LoVo (cell line): ENCODE results near the gene UNC5B.
"Not testable (repeated sequence)": the region's sequence is repeated elsewhere in the genome, so short reads cannot be mapped to it uniquely, and the experiment has no call there.

Experiments used
- DNase-seq: peaks from one replicate; pipeline ENCODE4 v3.0.0-alpha.2; 2016; ENCODE audit warnings: low spot score

The UNC5B gene

DNA sequence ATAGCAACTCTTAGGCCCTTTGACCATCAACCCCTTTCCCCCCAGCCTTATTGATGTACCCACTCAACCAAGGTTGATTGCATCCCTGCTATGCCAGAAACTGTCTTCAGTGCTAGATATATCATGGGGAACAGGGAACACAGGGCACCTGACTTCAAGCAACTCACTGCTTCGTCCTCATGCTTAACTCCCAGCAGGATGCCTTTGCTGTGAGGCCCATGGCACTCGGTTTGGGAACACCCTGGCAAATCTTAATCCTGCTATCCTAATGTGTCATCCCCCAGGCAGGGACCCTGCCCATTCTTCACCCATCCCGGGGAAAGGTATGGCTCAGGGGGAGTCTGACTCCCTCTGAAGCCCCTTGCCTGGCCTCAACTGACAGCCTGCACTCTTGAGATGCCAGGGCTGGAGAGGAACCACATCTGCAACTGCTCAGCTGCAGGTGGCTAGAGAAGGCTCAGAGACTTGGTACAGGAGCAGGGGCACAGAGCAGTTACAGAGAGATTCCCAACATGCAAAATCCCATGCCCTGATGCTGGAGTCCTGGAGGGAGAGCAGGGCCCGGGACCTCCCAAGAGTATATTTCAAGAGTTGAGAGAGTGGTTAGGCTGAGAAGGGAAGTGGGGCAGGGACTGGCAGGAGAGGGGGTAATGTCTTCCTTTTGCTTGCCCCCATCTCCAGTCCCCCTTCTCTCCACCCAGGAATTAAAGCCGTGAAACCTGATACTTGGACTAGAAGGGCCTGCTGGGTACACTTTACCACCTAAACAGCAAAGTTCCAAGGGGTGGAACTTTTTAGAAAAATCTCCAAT is 2.4 kb upstream of the UNC5B start:
- DNase-seq: no peak

DNA sequence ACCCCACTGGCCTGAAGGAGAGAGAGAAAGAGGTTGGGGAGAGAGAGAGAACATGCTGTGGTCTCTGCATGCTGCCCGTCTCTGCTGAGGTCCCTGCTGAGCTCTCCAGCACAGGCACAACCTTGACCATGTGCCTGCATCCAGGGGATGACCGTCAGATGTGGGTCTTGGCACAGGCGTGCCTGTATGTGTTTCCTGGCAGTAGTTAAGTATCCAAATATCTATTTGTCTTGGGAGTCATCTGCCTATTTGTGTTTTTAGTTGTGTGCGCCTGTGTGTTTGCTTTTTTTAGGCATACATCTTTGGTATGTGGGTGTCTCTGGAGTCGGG is 1.9 kb upstream of the UNC5B start:
- no peak for DNase-seq

GRCh38 chr10:71211053-71211452 is 1.3 kb upstream of the UNC5B start:
- no peak for DNase-seq

DNA sequence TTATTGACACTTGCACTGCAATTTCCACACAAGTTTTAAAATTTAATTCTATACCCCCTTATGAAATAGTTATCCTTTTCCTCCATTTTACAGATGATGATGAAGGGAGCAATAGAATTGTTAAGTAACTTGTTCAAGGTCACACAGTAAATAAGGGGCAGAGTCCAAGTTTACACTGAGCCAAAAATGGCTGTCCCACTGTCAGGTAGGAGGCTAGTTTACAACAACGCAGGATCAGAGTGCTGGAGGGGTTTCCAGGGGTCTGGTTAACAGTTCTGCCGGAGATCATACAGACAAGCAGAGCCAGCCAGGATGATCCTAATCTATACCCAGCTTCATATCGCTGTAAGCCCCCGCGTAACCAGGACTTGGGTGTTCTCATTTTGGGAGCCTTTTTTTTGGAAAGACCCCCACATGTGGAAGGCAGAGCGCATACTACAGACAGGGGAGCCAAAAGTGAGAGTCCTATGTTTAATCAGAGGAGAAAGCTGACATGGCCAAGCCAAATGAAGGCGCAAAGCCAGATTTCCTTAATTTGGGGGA is 524 bp upstream of the UNC5B start:
- DNase-seq: no peak

- DNase-seq: peak; percentile 64
Observed at GRCh38 chr10:71213127-71213621, 804 bp downstream of the UNC5B start.

DNA sequence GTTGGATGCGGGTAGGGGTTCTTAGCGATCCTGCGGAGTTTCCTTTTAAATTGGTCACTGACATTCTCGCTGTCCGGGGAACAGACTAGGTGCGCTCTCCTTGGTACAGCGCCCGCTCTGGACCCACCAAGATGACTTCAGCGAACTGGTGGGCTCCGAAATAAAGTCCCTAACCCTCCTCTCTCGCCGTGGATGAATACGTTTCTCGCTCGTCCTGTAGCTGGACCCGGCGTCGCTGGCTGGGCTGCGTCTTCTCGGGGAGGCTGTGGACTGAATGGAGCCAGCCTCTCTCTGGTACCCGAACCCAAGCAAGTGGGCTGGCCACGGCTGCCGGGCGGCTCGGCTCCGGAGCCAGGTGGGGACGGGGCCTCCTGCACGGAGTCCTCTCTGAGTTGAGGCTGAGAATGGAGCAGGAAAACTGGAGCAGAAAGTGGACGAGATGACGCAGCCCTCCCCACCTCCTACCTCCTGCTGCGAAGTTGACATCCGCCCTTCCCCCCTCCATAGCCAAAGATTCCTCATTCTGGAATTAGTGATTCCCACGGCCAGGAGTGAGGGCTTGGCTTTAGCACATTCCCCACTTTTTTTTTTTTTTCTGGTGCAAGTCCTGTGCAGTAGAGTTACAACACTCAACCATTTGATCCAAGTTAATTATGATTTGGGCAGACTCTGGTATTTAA is 1.5 kb downstream of the UNC5B start:
- peak; percentile 38 for DNase-seq

DNA sequence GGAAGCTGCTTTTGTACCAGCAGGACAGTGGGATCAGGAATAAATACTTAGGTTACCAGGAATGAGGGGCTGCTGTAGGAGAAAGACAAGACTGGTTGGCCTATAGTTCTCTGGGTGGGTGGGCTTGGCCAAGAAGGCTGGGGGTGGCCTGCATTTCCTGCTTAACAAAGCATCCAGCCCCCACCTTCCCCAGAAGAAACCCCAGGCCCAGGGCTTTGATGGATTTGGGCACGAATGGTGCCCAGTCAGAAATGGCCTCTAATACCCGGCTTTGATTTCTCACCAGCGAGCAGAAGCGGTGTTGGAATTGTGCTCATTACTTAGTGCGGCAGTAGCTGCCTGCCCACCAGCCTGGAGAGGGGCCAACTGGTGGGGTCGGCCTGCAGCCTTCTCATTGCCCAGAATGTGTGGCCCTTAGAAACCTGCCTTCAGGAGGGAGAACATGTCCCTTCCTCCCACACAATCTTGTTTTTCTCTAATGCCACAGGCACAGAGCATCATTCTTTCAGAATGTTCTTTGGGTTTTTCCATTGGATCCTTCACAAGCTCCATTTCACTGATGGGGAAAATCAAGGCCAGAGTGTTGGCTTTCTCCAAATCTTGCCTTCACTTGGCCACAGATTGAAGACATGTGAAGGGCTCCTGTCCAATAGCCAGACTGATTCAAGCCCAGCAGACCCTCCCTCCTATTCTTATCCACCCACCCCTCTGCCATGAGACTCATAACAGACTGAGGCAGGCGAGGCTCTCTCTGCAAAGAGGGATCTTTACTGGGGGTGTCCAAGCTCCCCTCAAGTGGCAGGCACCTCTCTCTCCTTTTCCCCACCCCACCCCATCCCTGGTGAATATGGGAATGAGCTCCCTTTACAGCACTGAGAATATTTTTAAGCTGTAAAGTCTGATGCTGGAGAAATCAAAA is 2.5 kb downstream of the UNC5B start:
- no peak for DNase-seq

- DNase-seq: no peak
Observed at GRCh38 chr10:71216363-71216695, 4.0 kb downstream of the UNC5B start.

DNA sequence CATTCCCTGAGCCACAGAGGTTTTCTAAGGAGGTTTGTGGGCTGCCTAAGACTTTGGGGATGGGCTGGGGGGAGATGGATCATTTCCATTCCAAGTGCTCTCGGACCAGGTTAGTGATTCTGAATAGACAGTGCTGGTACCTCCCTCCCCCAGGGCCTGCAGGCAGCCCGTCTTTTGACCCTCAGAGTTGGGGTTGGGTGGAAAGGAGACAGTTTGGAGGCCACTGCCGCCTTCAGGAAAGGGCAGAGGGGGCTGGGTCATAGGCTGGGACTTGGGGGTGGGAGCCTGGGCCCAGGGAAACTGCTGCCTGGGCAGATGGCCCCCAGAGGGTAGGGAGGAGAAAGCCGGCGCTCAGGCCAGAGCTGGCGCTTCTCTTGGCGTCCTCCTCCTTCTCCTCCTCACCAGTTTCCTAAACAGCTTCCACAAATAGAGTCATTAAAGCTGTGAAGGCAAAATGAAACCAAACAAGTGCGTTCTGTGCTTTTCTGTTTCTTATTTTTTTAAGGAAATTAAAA is 4.4 kb downstream of the UNC5B start:
- DNase-seq: no peak

- peak; percentile 54 for DNase-seq
Observed at GRCh38 chr10:71217266-71218045, 5.1 kb downstream of the UNC5B start.

DNA sequence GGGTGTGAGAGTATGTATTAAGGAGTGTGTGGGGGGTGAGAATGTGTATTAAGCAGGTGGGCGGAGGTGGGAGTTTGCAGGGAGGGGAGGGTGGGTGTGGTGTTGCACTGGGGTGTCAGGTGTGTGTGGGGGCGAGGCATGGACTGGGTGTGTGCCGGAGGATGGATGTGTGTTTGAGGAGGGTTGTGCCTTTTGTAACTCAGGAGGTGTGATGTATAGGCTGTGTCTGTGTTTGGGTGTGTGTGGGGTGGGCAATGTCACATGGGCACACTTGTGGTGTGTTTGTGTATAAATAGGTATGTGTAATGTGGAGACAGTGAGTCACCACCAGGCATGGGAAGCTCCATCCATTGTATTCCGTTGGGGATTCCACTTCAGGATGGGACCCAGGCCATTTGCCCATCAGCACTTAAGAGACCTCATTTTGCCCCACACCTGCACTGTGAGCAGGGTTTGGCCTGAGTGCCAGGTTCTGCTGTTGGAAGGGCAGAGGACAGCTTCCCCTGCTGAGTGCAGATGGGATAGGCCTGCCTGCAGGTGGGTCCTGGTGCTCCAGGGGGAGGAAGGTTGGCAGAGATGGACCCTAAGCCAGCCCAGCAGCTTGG is 5.8 kb downstream of the UNC5B start:
- peak; percentile 53 for DNase-seq

DNA sequence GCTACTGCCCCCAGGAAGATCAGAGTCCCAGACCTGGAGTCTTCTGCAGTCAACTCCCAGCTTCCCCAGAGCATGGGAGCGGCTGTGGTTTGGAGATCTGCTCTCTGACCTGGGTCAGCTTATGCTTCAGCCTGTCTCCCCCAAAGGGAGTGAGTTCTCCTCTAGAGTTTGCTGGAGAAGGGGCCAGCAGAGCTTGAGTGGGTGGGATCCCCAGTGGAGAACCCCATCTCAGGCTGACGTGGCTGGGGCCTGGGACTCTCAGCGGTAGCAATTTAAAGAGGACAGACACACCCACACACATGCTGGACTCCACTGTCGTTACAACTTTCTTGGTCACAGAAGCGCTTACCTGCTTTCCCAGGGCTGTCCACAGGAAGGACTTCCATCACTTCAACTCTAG is 6.3 kb downstream of the UNC5B start:
- DNase-seq: no peak

GRCh38 chr10:71219236-71219917 is 7.0 kb downstream of the UNC5B start:
- not testable (repeated sequence) for DNase-seq

GRCh38 chr10:71219918-71220688 is 7.7 kb downstream of the UNC5B start:
- no peak for DNase-seq

- DNase-seq: no peak
Observed at GRCh38 chr10:71220689-71221540, 8.5 kb downstream of the UNC5B start.

- DNase-seq: no peak
Observed at GRCh38 chr10:71221586-71222202, 9.3 kb downstream of the UNC5B start.

DNA sequence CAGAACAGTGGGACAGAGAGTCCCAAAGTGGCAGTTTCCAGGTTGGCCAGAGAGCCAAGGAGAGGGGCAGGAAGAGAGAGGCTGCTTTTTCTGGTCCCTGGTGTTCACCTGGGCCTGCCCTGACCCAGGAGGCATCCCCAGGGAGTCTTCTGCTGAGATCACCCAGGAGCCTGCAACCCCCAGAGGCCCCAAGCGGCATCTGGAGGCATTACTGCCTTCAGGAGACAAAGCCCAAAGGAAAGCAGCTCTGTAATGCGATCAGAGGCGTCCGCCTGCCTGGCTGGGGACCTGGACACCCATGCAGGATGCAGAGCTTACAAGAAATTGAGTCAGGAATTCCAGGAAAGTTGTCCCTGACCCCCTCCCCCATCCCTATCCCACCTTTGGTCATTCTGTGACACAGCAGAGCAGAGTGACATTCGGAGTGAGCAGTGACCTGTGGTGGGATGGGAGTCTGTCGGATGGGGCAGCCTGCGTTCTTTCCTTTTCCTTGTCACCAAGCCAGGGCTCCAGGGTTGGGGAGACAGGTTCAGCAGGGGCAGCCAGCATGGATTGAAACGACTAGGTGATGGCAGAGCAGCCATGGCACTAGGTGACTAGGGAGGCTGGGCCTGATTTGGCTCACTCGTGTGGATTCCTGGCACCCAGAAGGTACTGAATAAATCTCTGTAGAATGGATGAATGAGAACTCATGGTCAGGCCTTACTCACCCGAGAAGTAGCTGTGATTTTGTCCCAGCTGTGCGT is 10.4 kb downstream of the UNC5B start:
- no peak for DNase-seq
